GM23248 (cell line): ENCODE data around the gene TADA1. TPM values are rescaled to one million over a fixed set of nuclear protein-coding genes. Genes with fewer than 3 reads are reported as not detected.
A peak's percentile ranks its signal among the peaks of the same experiment; 100 is the strongest.

Source experiments
- DNase-seq: peaks from one replicate; pipeline ENCODE4 v3.0.0-alpha.2; 2015
- H2AFZ ChIP-seq: fragments of 200-600 bp; sonication (generic); 2 replicates; pipeline ENCODE4 v1.6.1; 2016; ENCODE audit warnings: antibody characterized with exemption
- H3F3A ChIP-seq: fragments of 200-600 bp; sonication (generic); 2 replicates; pipeline ENCODE4 v1.6.1; 2016; ENCODE audit warnings: mild to moderate bottlenecking, antibody characterized with exemption, mixed run types; ENCODE audit not compliant: insufficient read depth
- H3K27ac ChIP-seq: fragments of 200-600 bp; sonication (generic); 2 replicates; pipeline ENCODE4 v1.5.1; 2016; ENCODE audit warnings: mild to moderate bottlenecking
- H3K27me3 ChIP-seq: fragments of 200-600 bp; sonication (generic); replicated peaks from 2 replicates; pipeline ENCODE4 v1.6.1; 2016; ENCODE audit warnings: mild to moderate bottlenecking; ENCODE audit not compliant: insufficient read depth
- H3K36me3 ChIP-seq: fragments of 200-600 bp; sonication (generic); 2 replicates; pipeline ENCODE4 v1.6.1; 2016; ENCODE audit warnings: low read depth, mild to moderate bottlenecking
- H3K4me1 ChIP-seq: fragments of 200-600 bp; sonication (generic); 2 replicates; pipeline ENCODE4 v1.6.1; 2016; ENCODE audit warnings: mild to moderate bottlenecking; ENCODE audit not compliant: insufficient read depth
- H3K4me2 ChIP-seq: fragments of 200-600 bp; sonication (generic); one replicate; pipeline ENCODE4 v1.6.1; 2016; ENCODE audit warnings: mild to moderate bottlenecking; ENCODE audit not compliant: unreplicated experiment
- H3K4me3 ChIP-seq: fragments of 200-600 bp; sonication (generic); 2 replicates; pipeline ENCODE4 v1.5.1; 2016; ENCODE audit warnings: mild to moderate bottlenecking
- H3K79me2 ChIP-seq: fragments of 200-600 bp; sonication (generic); 2 replicates; pipeline ENCODE4 v1.6.1; 2016; ENCODE audit warnings: mild to moderate bottlenecking; ENCODE audit not compliant: insufficient read depth
- H3K9ac ChIP-seq: fragments of 200-600 bp; sonication (generic); 2 replicates; pipeline ENCODE4 v1.6.1; 2016; ENCODE audit warnings: mild to moderate bottlenecking
- H3K9me2 ChIP-seq: fragments of 200-600 bp; sonication (generic); 2 replicates; pipeline ENCODE4 v1.6.1; 2016; ENCODE audit warnings: mixed run types, mild to moderate bottlenecking, moderate library complexity; ENCODE audit not compliant: insufficient read depth
- H3K9me3 ChIP-seq: fragments of 200-600 bp; sonication (generic); one replicate; pipeline ENCODE4 v1.6.1; 2017; ENCODE audit warnings: low read depth
- H4K20me1 ChIP-seq: fragments of 200-600 bp; sonication (generic); 2 replicates; pipeline ENCODE4 v1.6.0; 2016; ENCODE audit not compliant: insufficient read depth
- EZH2 ChIP-seq: fragments of 200-600 bp; sonication (generic); IDR thresholded peaks from 2 replicates; pipeline ENCODE4 v1.6.1; 2018; ENCODE audit warnings: antibody characterized with exemption, mild to moderate bottlenecking; ENCODE audit not compliant: insufficient read depth, poor library complexity, severe bottlenecking
- EZH2phosphoT487 ChIP-seq: fragments of 200-600 bp; sonication (generic); IDR thresholded peaks from 2 replicates; pipeline ENCODE4 v1.6.1; 2018; ENCODE audit warnings: antibody characterized with exemption, moderate library complexity, mild to moderate bottlenecking, low read depth; ENCODE audit not compliant: insufficient read depth
- WGBS, 2 experiments: methylation state at CpG; one replicate each; pipeline ENCODE4 v1.1.6; 2015 to 2017; ENCODE audit warnings: low lambda C conversion rate in 2 of 2, low coverage in 1 of 2; ENCODE audit errors: missing lambda C conversion rate in 2 of 2; 5-methylcytosine and 5-hydroxymethylcytosine counted together
- in situ Hi-C: fragments of 300-500 bp; cut with MboI; formaldehyde crosslinking; loops from 2 replicates; pipeline ENCODE4 v1.15.0; 2020
- polyA plus RNA-seq: library from polyadenylated mRNA; unstranded; fragments of >200 nt; fragmentation: Nextera tagmentation; extraction: Ambion mirVana; gene quantifications from 2 replicates; pipeline ENCODE4 v1.2.1, GENCODE V29; 2016
- total RNA-seq: library from RNA; depleted of rRNA; stranded (reverse); fragments of >200 nt; shearing (Covaris generic); gene quantifications from 2 replicates; pipeline ENCODE4 v1.2.3, GENCODE V29; 2014; rRNA removed

The TADA1 gene, protein sequence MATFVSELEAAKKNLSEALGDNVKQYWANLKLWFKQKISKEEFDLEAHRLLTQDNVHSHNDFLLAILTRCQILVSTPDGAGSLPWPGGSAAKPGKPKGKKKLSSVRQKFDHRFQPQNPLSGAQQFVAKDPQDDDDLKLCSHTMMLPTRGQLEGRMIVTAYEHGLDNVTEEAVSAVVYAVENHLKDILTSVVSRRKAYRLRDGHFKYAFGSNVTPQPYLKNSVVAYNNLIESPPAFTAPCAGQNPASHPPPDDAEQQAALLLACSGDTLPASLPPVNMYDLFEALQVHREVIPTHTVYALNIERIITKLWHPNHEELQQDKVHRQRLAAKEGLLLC
- total RNA-seq (6.2 and 7.0 TPM in 2 replicates), polyA plus RNA-seq (9.4 and 9.9 TPM in 2 replicates)

DNA sequence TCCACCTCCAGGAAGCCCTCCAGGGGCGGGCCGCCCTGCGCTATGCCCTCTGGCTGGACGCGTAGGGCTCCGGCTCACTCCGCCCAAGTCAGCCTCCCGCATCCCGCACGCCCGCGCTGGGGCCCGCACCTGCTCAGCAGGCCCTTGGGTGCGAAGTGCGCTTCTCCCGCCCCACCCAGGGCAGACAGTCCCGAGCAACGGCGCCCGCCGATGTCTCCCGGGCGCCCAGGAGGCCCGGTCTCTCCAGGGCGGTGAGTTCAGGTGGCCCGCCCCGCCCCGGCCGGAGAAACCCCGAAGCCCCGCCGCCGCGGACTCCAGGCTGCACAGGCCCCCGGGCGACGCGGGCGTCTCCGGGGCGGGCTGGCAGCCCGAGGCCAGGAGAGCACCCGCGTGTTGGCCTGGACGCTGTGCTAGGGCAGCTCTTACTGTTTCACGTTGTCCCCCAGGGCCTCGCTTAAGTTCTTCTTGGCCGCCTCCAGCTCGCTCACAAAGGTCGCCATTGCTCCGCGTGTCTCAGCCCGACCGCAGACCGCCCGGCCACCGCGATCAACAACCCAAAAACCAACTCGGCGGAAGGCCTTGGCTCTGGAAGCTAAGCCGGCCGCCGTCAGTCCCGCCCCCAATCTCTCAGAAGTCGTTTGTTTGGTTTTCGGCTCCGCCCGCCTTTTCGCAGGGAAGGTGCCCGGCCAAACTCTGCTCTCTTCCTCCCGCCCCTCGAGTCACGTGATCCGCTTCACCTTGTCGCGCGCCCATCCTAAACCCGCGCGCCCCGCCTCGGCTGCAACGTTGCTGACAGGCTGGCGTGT lies at the start of gene TADA1:
TADA1 (minus strand) TSS at position 531 of the 806 bp plus-strand sequence; CDS start at position 500, 31 bp downstream.
- H2AFZ ChIP-seq = peak within 1 kb of the TSS; percentile 93
- peaks cover 46% of the 10 kb centered on the region for H3K79me2 ChIP-seq
- H3F3A ChIP-seq = peaks cover 5% of the 10 kb centered on the region; the same call in 1 of the 2 replicates
- peak; percentile 99 for DNase-seq
- in situ Hi-C loops = no loop called here
- H3K9ac ChIP-seq = peak within 1 kb of the TSS; percentile 85
- 1 to 2% methylated on average over 52 to 54 of the region's 84 CpGs for WGBS, 2 experiments
- H3K27ac ChIP-seq = peak within 1 kb of the TSS; percentile 76
- no peaks in the 10 kb centered on the region for H3K27me3 ChIP-seq
- H3K4me1 ChIP-seq = peaks cover 8% of the 10 kb centered on the region; the same call in 1 of the 2 replicates
- no peaks in the 10 kb centered on the region for H3K9me2 ChIP-seq
- H4K20me1 ChIP-seq = no peaks in the 10 kb centered on the region; the same call in 1 of the 2 replicates
- H3K9me3 ChIP-seq = no peaks in the 10 kb centered on the region
- peak within 1 kb of the TSS; percentile 79 for H3K4me3 ChIP-seq
- H3K36me3 ChIP-seq = no peaks in the 10 kb centered on the region
- no peak for TF ChIP-seq EZH2
- no peak for TF ChIP-seq EZH2phosphoT487
- peak within 1 kb of the TSS; percentile 92 for H3K4me2 ChIP-seq

DNA sequence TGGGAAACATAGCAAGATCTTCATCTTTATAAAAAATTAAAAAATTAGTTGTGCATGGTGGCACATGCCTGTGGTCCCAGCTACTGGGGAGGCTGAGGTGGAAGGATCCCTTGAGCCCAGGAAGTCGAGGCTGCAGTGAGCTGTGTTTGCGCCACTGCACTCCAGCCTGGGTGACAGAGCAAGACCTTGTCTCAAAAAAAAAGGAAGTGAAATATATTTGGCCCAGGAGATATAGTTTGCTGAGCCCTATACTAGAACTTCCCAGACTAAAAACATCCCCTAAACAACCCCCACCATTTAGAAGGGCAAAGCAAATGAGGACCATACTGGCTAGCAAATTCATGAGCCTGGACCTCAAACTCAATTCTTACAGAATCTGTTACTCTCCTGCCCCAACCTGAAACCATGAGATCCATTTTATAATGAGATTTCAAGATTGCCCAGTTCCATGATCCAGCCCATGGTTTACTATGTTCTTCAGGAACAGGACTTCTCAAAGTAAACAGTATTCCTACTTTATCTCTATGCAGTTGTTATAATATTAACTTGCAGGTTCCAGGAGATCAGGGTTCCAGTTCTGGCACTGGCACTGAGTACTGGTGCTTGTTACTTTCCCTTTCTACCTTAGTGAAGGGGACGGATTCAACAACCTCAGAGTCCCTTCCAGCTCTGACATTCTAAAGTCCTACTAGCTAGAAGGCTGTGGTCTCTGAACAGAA lies 48.9 kb upstream of the TADA1 start:
- Histone ChIP-seq H3K36me3 (no peaks in the 10 kb centered on the region), H3K27ac (no peak overlapping the region), H3F3A (no peaks in the 10 kb centered on the region), H3K9me3 (no peaks in the 10 kb centered on the region), H3K9me2 (no peaks in the 10 kb centered on the region), H4K20me1 (no peaks in the 10 kb centered on the region), H2AFZ (no peak overlapping the region), H3K4me3 (no peak overlapping the region), H3K4me2 (no peak overlapping the region), H3K9ac (no peak overlapping the region), H3K79me2 (no peaks in the 10 kb centered on the region), H3K27me3 (peaks cover 35% of the 10 kb centered on the region), H3K4me1 (no peaks in the 10 kb centered on the region)
- DNase-seq = no peak
- in situ Hi-C loops = no loop called here
- 56 to 58% methylated on average over 3 of the region's 3 CpGs for WGBS, 2 experiments
- TF ChIP-seq EZH2phosphoT487 (no peak), EZH2 (no peak)

DNA sequence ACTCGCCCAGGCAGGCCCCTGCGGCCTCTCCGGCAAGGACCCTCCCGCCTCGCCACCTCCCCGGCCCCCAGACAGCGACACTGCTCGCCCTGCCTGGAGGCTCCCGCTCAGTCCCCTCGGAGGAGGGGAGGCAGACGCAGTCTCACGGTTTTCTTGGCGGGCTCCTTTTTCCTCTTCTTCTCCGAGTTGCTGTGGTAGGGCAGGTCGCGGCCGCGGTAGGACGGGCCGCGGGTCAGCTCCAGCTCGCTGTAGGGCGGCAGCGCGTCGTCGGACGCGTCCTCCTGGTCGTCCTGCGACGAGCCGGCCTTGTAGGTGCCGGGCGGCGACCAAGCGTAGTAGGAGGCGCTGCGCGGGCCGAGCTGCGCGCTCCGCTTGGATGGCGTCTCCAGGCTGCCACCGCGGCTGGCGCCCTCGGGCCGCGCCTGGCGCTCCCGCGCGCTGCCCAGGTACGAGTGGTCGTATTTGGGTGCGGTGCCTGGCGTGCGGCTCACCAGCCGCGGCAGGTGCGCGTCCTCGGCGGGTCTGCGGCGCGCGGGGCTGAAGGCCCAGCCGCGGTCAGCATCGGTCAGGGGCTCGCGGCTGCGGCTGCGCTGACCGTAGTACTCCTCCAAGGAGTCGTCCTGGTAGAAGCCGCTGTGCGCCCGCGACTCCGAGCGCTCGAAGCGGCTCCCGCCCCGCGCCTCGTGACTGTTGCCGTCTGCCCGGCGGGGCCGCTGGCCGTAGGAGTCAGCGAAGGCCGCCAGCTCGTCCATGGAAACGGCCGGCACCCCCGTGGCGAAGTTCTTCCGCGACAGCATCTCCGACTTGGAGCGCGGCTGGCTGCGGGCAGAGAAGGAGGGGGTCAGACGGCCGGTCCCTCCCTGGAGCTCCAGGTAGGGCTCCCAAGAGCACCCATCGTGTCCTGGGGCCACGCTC lies 44.8 kb upstream of the TADA1 start:
- Histone ChIP-seq H3K9me3 (no peaks in the 10 kb centered on the region), H4K20me1 (no peaks in the 10 kb centered on the region), H3K4me3 (no peak overlapping the region), H3K4me1 (no peaks in the 10 kb centered on the region), H3K4me2 (no peak overlapping the region), H3K9ac (no peak overlapping the region), H3K27ac (no peak overlapping the region), H3K27me3 (peaks cover 58% of the 10 kb centered on the region), H3F3A (no peaks in the 10 kb centered on the region), H3K79me2 (no peaks in the 10 kb centered on the region), H3K9me2 (no peaks in the 10 kb centered on the region), H3K36me3 (no peaks in the 10 kb centered on the region), H2AFZ (no peak overlapping the region)
- peak; percentile 9 for DNase-seq
- no peak for TF ChIP-seq EZH2
- TF ChIP-seq EZH2phosphoT487 = no peak
- in situ Hi-C loops = no loop called here
- 6 to 9% methylated on average over 64 to 102 of the region's 113 CpGs for WGBS, 2 experiments
